Activated T-cell treated with anti-CD3 and anti-CD28 coated beads, Interleukin-2, amount 50 U/mL, for 72 hours (primary cell): ENCODE data around the gene RNF169. TPM values are rescaled to one million over a fixed set of nuclear protein-coding genes. Genes with fewer than 3 reads are reported as not detected.

ENCODE experiments used
- ATAC-seq, 2 donors: fragments of 150-1000 bp; cut with Tn5 transposase; replicated peaks in 1 of 2; 2 replicates each; pipeline ENCODE4 v1.10.0; 2021; ENCODE audit warnings: moderate library complexity in 2 of 2, mild to moderate bottlenecking in 1 of 2
- DNase-seq, 2 donors: peaks; one replicate each; pipeline ENCODE4 v3.0.0; 2021 to 2022; ENCODE audit warnings: mixed read lengths in 1 of 2
- H3K27ac Mint-ChIP-seq: one replicate; pipeline ENCODE4 v1.8.0; 2022; ENCODE audit warnings: mild to moderate bottlenecking, moderate library complexity, mixed read lengths
- H3K27me3 Mint-ChIP-seq: one replicate; pipeline ENCODE4 v1.8.0; 2022; ENCODE audit warnings: low read depth, mixed read lengths
- H3K36me3 Mint-ChIP-seq, 2 donors: one replicate each; pipeline ENCODE4 v1.8.0; 2022; ENCODE audit warnings: mixed read lengths in 2 of 2, mild to moderate bottlenecking in 1 of 2; ENCODE audit not compliant: insufficient read depth in 2 of 2
- H3K4me1 Mint-ChIP-seq: one replicate; pipeline ENCODE4 v1.8.0; 2022; ENCODE audit warnings: low read depth, mixed read lengths
- H3K4me3 Mint-ChIP-seq, 2 donors: one replicate each; pipeline ENCODE4 v1.8.0; 2022; ENCODE audit warnings: mild to moderate bottlenecking in 2 of 2, mixed read lengths in 2 of 2, moderate library complexity in 2 of 2
- H3K9me3 Mint-ChIP-seq, 2 donors: one replicate each; pipeline ENCODE4 v1.8.0; 2022; ENCODE audit warnings: mixed read lengths in 2 of 2
- total RNA-seq, 2 donors: library from RNA; stranded (reverse); gene quantifications; one replicate each; pipeline ENCODE4 v1.2.3, GENCODE V29; 2022

The RNF169 gene
- total RNA-seq, 2 donors from 2014 or later: 18.5 to 20.5 TPM

GRCh38 chr11:74847895-74848294 is 99.2 kb downstream of the RNF169 start:
- DNase-seq: no peak
- Mint-ChIP-seq H3K9me3 (no peaks in the 10 kb centered on the region), H3K27me3 (no peaks in the 10 kb centered on the region), H3K27ac (no peak overlapping the region), H3K36me3 (peaks cover 3 to 5% of the 10 kb centered on the region in 2 donors), H3K4me1 (no peaks in the 10 kb centered on the region), H3K4me3 (no peak overlapping the region)
- no peak for ATAC-seq

- Mint-ChIP-seq H3K4me3 (no peak overlapping the region), H3K9me3 (no peaks in the 10 kb centered on the region), H3K36me3 (peaks cover 5% of the 10 kb centered on the region in 2 donors), H3K27me3 (no peaks in the 10 kb centered on the region), H3K27ac (no peak overlapping the region), H3K4me1 (no peaks in the 10 kb centered on the region)
- ATAC-seq (no peak), DNase-seq (no peak)
Measured at GRCh38 chr11:74849525-74850391, 101.1 kb downstream of the RNF169 start.

GRCh38 chr11:74853223-74853622 is 104.6 kb downstream of the RNF169 start:
- no peaks in the 10 kb centered on the region for H3K9me3 Mint-ChIP-seq
- H3K27ac Mint-ChIP-seq: no peak overlapping the region
- no peak for ATAC-seq
- H3K36me3 Mint-ChIP-seq: peaks cover 3 to 5% of the 10 kb centered on the region in 2 donors
- DNase-seq: no peak
- no peaks in the 10 kb centered on the region for H3K4me1 Mint-ChIP-seq
- no peak overlapping the region for H3K4me3 Mint-ChIP-seq
- no peaks in the 10 kb centered on the region for H3K27me3 Mint-ChIP-seq

GRCh38 chr11:74860743-74861142 is 112.1 kb downstream of the RNF169 start:
- Mint-ChIP-seq H3K27me3 (no peaks in the 10 kb centered on the region), H3K4me3 (no peak overlapping the region), H3K36me3 (peaks cover 26 to 33% of the 10 kb centered on the region in 2 donors), H3K4me1 (peaks cover 7% of the 10 kb centered on the region), H3K9me3 (peaks cover 0 to 2% of the 10 kb centered on the region in 2 donors), H3K27ac (no peak overlapping the region)
- DNase-seq (no peak), ATAC-seq (no peak)

- Mint-ChIP-seq H3K27ac (no peak overlapping the region), H3K36me3 (peaks cover 43 to 54% of the 10 kb centered on the region in 2 donors), H3K9me3 (peaks cover 1 to 15% of the 10 kb centered on the region in 2 donors), H3K4me1 (peaks cover 7% of the 10 kb centered on the region), H3K4me3 (no peak overlapping the region), H3K27me3 (no peaks in the 10 kb centered on the region)
- ATAC-seq (peak in 1 of 2 donors; percentile 72), DNase-seq (no peak)
Measured at GRCh38 chr11:74863410-74863809, 114.8 kb downstream of the RNF169 start.

- DNase-seq (no peak), ATAC-seq (no peak)
- no peak overlapping the region for H3K4me3 Mint-ChIP-seq
- H3K9me3 Mint-ChIP-seq: peaks cover 9 to 25% of the 10 kb centered on the region in 2 donors
- H3K36me3 Mint-ChIP-seq: peaks cover 56 to 70% of the 10 kb centered on the region in 2 donors
- no peak overlapping the region for H3K27ac Mint-ChIP-seq
- no peaks in the 10 kb centered on the region for H3K27me3 Mint-ChIP-seq
- peaks cover 7% of the 10 kb centered on the region for H3K4me1 Mint-ChIP-seq
Measured at GRCh38 chr11:74866557-74866956, 117.9 kb downstream of the RNF169 start.

- Mint-ChIP-seq H3K9me3 (peaks cover 9 to 25% of the 10 kb centered on the region in 2 donors), H3K27me3 (no peaks in the 10 kb centered on the region), H3K36me3 (peaks cover 51 to 74% of the 10 kb centered on the region in 2 donors), H3K27ac (no peak overlapping the region), H3K4me3 (no peak overlapping the region), H3K4me1 (no peaks in the 10 kb centered on the region)
- DNase-seq: no peak
- peak in 1 of 2 donors; percentile 52 for ATAC-seq
Measured at GRCh38 chr11:74870485-74870884, 121.8 kb downstream of the RNF169 start.

- Mint-ChIP-seq H3K27ac (peak overlapping the region; percentile 29), H3K36me3 (peaks cover 47 to 71% of the 10 kb centered on the region in 2 donors), H3K4me1 (no peaks in the 10 kb centered on the region), H3K27me3 (no peaks in the 10 kb centered on the region), H3K4me3 (no peak overlapping the region), H3K9me3 (peaks cover 10 to 25% of the 10 kb centered on the region in 2 donors)
- ATAC-seq (no peak), DNase-seq (no peak)
Measured at GRCh38 chr11:74871037-74871436, 122.4 kb downstream of the RNF169 start.

GRCh38 chr11:74877132-74877531 is 128.5 kb downstream of the RNF169 start:
- no peak overlapping the region for H3K4me3 Mint-ChIP-seq
- H3K9me3 Mint-ChIP-seq: peaks cover 6% of the 10 kb centered on the region in 2 donors
- peaks cover 17 to 36% of the 10 kb centered on the region in 2 donors for H3K36me3 Mint-ChIP-seq
- no peaks in the 10 kb centered on the region for H3K4me1 Mint-ChIP-seq
- no peaks in the 10 kb centered on the region for H3K27me3 Mint-ChIP-seq
- DNase-seq (no peak), ATAC-seq (no peak)
- H3K27ac Mint-ChIP-seq: no peak overlapping the region

Other genes with a start within 250 kb of the RNF169 start
- gene POLD3, start 156.3 kb upstream of the RNF169 start, total RNA-seq: 10 to 100 TPM; 57.7 to 63.9 TPM
- not detected for gene CHRDL2, start 17.4 kb upstream of the RNF169 start, total RNA-seq
- 10 to 100 TPM; 15.4 to 22.6 TPM for gene XRRA1, start 200.2 kb downstream of the RNF169 start, total RNA-seq
- 100 to 1,000 TPM; 154 to 160 TPM for gene SPCS2, start 200.4 kb downstream of the RNF169 start, total RNA-seq
- 10 to 100 TPM; 15.7 to 16.9 TPM for gene NEU3, start 240.1 kb downstream of the RNF169 start, total RNA-seq